Stomach smooth muscle (tissue), 2 donors: ENCODE measurements around the gene PNRC1.

Source experiments
- H3K27ac ChIP-seq: one replicate; pipeline ENCODE4 v1.7.0; 2013; ENCODE audit warnings: mild to moderate bottlenecking, low read length, inconsistent platforms
- H3K27me3 ChIP-seq, 2 donors: one replicate each; pipeline ENCODE4 v1.7.0; 2013; ENCODE audit warnings: low read length in 2 of 2; ENCODE audit not compliant: insufficient read depth in 2 of 2, control insufficient read depth in 1 of 2
- H3K36me3 ChIP-seq, 2 donors: one replicate each; pipeline ENCODE4 v1.7.0; 2013; ENCODE audit warnings: low read length in 2 of 2; ENCODE audit not compliant: control insufficient read depth in 2 of 2, insufficient read depth in 2 of 2
- H3K4me1 ChIP-seq: one replicate; pipeline ENCODE4 v1.7.0; 2013; ENCODE audit warnings: low read length; ENCODE audit not compliant: control insufficient read depth, insufficient read depth
- H3K4me3 ChIP-seq, 2 donors: one replicate each; pipeline ENCODE4 v1.7.0; 2013; ENCODE audit warnings: low read length in 2 of 2
- H3K9ac ChIP-seq, 2 donors: one replicate each; pipeline ENCODE4 v1.7.0; 2013; ENCODE audit warnings: low read length in 2 of 2, mild to moderate bottlenecking in 1 of 2
- H3K9me3 ChIP-seq, 2 donors: one replicate each; pipeline ENCODE4 v1.7.0; 2013; ENCODE audit warnings: low read length in 2 of 2; ENCODE audit not compliant: control insufficient read depth in 2 of 2
- donor health status: healthy.
- donor health status: Pancreatic carcinoma.

PNRC1 gene

DNA sequence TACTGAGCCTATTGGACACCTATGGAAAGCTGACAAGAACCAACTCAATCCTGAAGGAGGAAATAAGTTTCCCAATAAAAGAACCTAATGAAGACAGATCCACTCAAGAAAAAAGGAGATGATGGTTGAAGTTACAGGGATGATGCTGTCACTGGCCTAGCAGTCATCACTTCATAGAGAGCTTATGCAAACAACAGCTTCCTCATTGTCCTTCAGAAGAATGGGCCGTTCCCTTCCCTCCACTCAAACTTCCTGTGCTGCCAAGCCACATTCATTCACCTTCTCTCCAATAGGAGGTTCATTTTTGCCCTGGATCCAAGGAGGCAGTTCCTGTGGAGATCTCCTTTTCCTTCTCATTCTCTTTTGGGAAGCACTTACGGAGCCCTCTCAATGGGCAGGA lies 51.5 kb downstream of the PNRC1 start:
- Histone ChIP-seq H3K36me3 (no peaks in the 10 kb centered on the region), H3K9ac (no peak overlapping the region), H3K4me1 (no peaks in the 10 kb centered on the region), H3K27me3 (no peaks in the 10 kb centered on the region), H3K9me3 (no peaks in the 10 kb centered on the region), H3K27ac (no peak overlapping the region), H3K4me3 (no peak overlapping the region)

DNA sequence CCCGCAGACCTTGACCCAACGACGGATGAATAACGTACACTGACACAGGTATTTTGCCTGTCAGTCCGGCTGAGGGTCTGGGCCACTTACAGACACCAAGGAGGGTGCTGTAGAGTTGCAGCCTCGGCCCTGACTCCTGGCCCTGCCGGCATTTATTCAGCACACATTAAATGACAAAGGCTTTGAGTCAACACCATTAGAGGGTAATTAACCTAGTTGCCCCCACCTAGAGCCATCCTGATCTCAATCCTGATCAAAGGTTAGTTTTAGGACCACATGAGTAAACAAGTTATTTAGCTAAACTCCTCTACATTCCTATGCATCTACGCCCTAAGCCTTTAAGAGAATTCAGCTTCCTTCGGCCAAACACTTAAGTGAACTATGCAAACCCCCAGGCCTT lies 53.4 kb downstream of the PNRC1 start:
- H3K9me3 ChIP-seq, result no peaks in the 10 kb centered on the region
- no peaks in the 10 kb centered on the region for H3K4me1 ChIP-seq
- H3K27ac ChIP-seq, result no peak overlapping the region
- no peaks in the 10 kb centered on the region for H3K36me3 ChIP-seq
- no peak overlapping the region for H3K4me3 ChIP-seq
- no peaks in the 10 kb centered on the region for H3K27me3 ChIP-seq
- no peak overlapping the region for H3K9ac ChIP-seq

GRCh38 chr6:89134723-89135122 lies 54.2 kb downstream of the PNRC1 start:
- no peak overlapping the region for H3K4me3 ChIP-seq
- H3K36me3 ChIP-seq, result no peaks in the 10 kb centered on the region
- peaks cover 2% of the 10 kb centered on the region for H3K4me1 ChIP-seq
- H3K9ac ChIP-seq, result no peak overlapping the region
- no peaks in the 10 kb centered on the region for H3K27me3 ChIP-seq
- H3K9me3 ChIP-seq, result no peaks in the 10 kb centered on the region
- no peak overlapping the region for H3K27ac ChIP-seq
